Activated naive CD4-positive, alpha-beta T cell (primary cell): ENCODE data around the gene RAB23.

Source experiments
- DNase-seq, 4 experiments: peaks; one replicate each; lab custom pipeline; 2025; lab: John Stamatoyannopoulos, UW

RAB23 gene

GRCh38 chr6:57180596-57180995 lies 41.5 kb downstream of the RAB23 start:
- no peak for DNase-seq

GRCh38 chr6:57177545-57178265 lies 44.4 kb downstream of the RAB23 start:
- no peak for DNase-seq

GRCh38 chr6:57174511-57174907 lies 47.6 kb downstream of the RAB23 start:
- no peak for DNase-seq

- no peak for DNase-seq
These were observed 48.1 kb downstream of the RAB23 start for GRCh38 chr6:57173886-57174510.

- DNase-seq = peak in 1 of 4 experiments; percentile 7
These were observed 48.8 kb downstream of the RAB23 start for GRCh38 chr6:57173056-57173885.

GRCh38 chr6:57172136-57173055 lies 49.7 kb downstream of the RAB23 start, which contains the start of gene BAG2:
BAG2 (plus strand) TSS chr6:57172326; CDS start chr6:57172698, 372 bp downstream.
- DNase-seq = peak; percentile 59 to 80 (median 62)

- DNase-seq = no peak
These were observed 57.0 kb downstream of the RAB23 start for GRCh38 chr6:57165080-57165479.

- DNase-seq = no peak
These were observed 58.2 kb downstream of the RAB23 start for GRCh38 chr6:57163956-57164355.

GRCh38 chr6:57162516-57162915 lies 59.6 kb downstream of the RAB23 start:
- DNase-seq = no peak

GRCh38 chr6:57162028-57162427 lies 60.1 kb downstream of the RAB23 start:
- no peak for DNase-seq

- no peak for DNase-seq
These were observed 63.0 kb downstream of the RAB23 start for GRCh38 chr6:57159127-57159526.

- no peak for DNase-seq
These were observed 63.4 kb downstream of the RAB23 start for GRCh38 chr6:57158658-57159057.

GRCh38 chr6:57147955-57148858 lies 73.9 kb downstream of the RAB23 start:
- no peak for DNase-seq

- DNase-seq = no peak
These were observed 74.7 kb downstream of the RAB23 start for GRCh38 chr6:57147401-57147800.

GRCh38 chr6:57143690-57144089 lies 78.4 kb downstream of the RAB23 start:
- no peak for DNase-seq

GRCh38 chr6:57142178-57142525 lies 80.0 kb downstream of the RAB23 start:
- DNase-seq = no peak

- DNase-seq = no peak
These were observed 80.5 kb downstream of the RAB23 start for GRCh38 chr6:57141451-57142177.

GRCh38 chr6:57138026-57138425 lies 84.1 kb downstream of the RAB23 start:
- no peak for DNase-seq

GRCh38 chr6:57137350-57137749 lies 84.8 kb downstream of the RAB23 start:
- no peak for DNase-seq
